CD4-positive, alpha-beta T cell (primary cell): ENCODE results near the gene AOAH. TPM values are rescaled to one million over a fixed set of nuclear protein-coding genes. Genes with fewer than 3 reads are reported as not detected.

Experiments
- ATAC-seq: fragments of 200-7000 bp; cut with Tn5 transposase; one replicate; pipeline ENCODE4 v1.10.0; 2022; ENCODE audit warnings: mild to moderate bottlenecking; ENCODE audit not compliant: poor library complexity
- CTCF ChIA-PET: fragments of 350-600 bp; sonication (Branson Sonifier 250); formaldehyde crosslinking; loops from one replicate; lab custom pipeline; 2021; ENCODE audit warnings: antibody characterized with exemption, inconsistent platforms; lab: Charles Lee
- POLR2A ChIA-PET: fragments of 350-600 bp; sonication (Branson Sonifier 250); formaldehyde crosslinking; loops from one replicate; lab custom pipeline; 2021; ENCODE audit warnings: antibody characterized with exemption, inconsistent platforms; lab: Charles Lee
- DNase-seq, 14 experiments: peaks; one replicate each; pipeline ENCODE4 v3.0.0-alpha.2; 2013 to 2020; ENCODE audit warnings: mixed read lengths in 2 of 14
- H3K27ac ChIP-seq, 2 donors: one replicate each; pipeline versions ENCODE4 v1.5.1 to v1.7.0; 2013; ENCODE audit warnings: low read length in 2 of 2, low read depth in 1 of 2, mild to moderate bottlenecking in 1 of 2
- H3K27me3 ChIP-seq, 2 experiments: 1 replicate in 1 of 2; 2 replicates in 1 of 2; pipeline versions ENCODE4 v1.6.1 to v1.7.0; 2013; ENCODE audit warnings: low read length in 2 of 2, control low read depth in 1 of 2, mild to moderate bottlenecking in 1 of 2, moderate library complexity in 1 of 2; ENCODE audit not compliant: insufficient read depth in 2 of 2, control insufficient read depth in 1 of 2
- H3K36me3 ChIP-seq: one replicate; pipeline ENCODE4 v1.6.1; 2013; ENCODE audit warnings: low read length, control low read depth; ENCODE audit not compliant: insufficient read depth
- H3K4me1 ChIP-seq: one replicate; pipeline ENCODE4 v1.6.1; 2013; ENCODE audit warnings: low read length, control low read depth; ENCODE audit not compliant: insufficient read depth
- H3K4me3 ChIP-seq: one replicate; pipeline ENCODE4 v1.5.1; 2013; ENCODE audit warnings: mild to moderate bottlenecking, low read length, moderate library complexity
- H3K9me3 ChIP-seq, 2 experiments: 1 replicate in 1 of 2; 2 replicates in 1 of 2; pipeline versions ENCODE4 v1.6.1 to v1.7.0; 2013; ENCODE audit warnings: low read length in 2 of 2, mild to moderate bottlenecking in 2 of 2, control low read depth in 1 of 2, moderate library complexity in 1 of 2; ENCODE audit not compliant: control insufficient read depth in 1 of 2, insufficient read depth in 1 of 2
- H3K27ac Mint-ChIP-seq: one replicate; pipeline ENCODE4 v1.8.0; 2020; ENCODE audit warnings: mixed read lengths
- H3K27me3 Mint-ChIP-seq: one replicate; pipeline ENCODE4 v1.8.0; 2021; ENCODE audit warnings: mixed read lengths
- H3K36me3 Mint-ChIP-seq: one replicate; pipeline ENCODE4 v1.8.0; 2021; ENCODE audit warnings: low read depth, mixed read lengths
- H3K4me1 Mint-ChIP-seq: one replicate; pipeline ENCODE4 v1.8.0; 2021; ENCODE audit warnings: low read depth, mixed read lengths
- H3K4me3 Mint-ChIP-seq: one replicate; pipeline ENCODE4 v1.8.0; 2020; ENCODE audit warnings: mild to moderate bottlenecking, mixed read lengths
- H3K9me3 Mint-ChIP-seq: one replicate; pipeline ENCODE4 v1.8.0; 2020; ENCODE audit warnings: mixed read lengths
- CTCF ChIP-seq: fragments of 200-600 bp; IDR thresholded peaks from one replicate; pipeline ENCODE4 v1.8.0; 2022; ENCODE audit warnings: antibody characterized with exemption, mild to moderate bottlenecking
- intact Hi-C, 2 experiments: fragments of 100-400 bp; cut with DNase I in 1 of 2; cut with micrococcal nuclease in 1 of 2; formaldehyde crosslinking; loops; one replicate each; pipeline versions ENCODE4 v1.15.1 to v1.9.0; 2023 to 2025; cut with DNase I, micrococcal nuclease
- total RNA-seq, 174 experiments: library from RNA in 2 of 174; stranded (reverse) in 2 of 174; gene quantifications; one replicate each; pipeline ENCODE4 v1.2.3 and lab custom pipeline; 2021 to 2026

Gene AOAH
- total RNA-seq, 2 experiments from 2014 or later = 27.5 to 30.3 TPM

GRCh38 chr7:36526863-36527548, 197.3 kb downstream of the AOAH start:
- DNase-seq = no peak
- no peaks in the 10 kb centered on the region for H3K27me3 Mint-ChIP-seq
- H3K9me3 Mint-ChIP-seq = no peaks in the 10 kb centered on the region
- no peaks in the 10 kb centered on the region for H3K4me1 ChIP-seq
- ChIA-PET POLR2A (no interaction called here), CTCF (no interaction called here)
- no peaks in the 10 kb centered on the region for H3K9me3 ChIP-seq
- no peak overlapping the region for H3K4me3 ChIP-seq
- H3K4me1 Mint-ChIP-seq = no peaks in the 10 kb centered on the region
- H3K4me3 Mint-ChIP-seq = no peak overlapping the region
- H3K36me3 Mint-ChIP-seq = peaks cover 41% of the 10 kb centered on the region
- H3K36me3 ChIP-seq = no peaks in the 10 kb centered on the region
- no peak overlapping the region for H3K27ac ChIP-seq
- intact Hi-C loops = no loop called here
- no peaks in the 10 kb centered on the region for H3K27me3 ChIP-seq
- no peak for ATAC-seq
- H3K27ac Mint-ChIP-seq = no peak overlapping the region
- no peak for TF ChIP-seq CTCF

GRCh38 chr7:36523371-36524101, 200.8 kb downstream of the AOAH start:
- no peaks in the 10 kb centered on the region for H3K4me1 ChIP-seq
- no peaks in the 10 kb centered on the region for H3K27me3 ChIP-seq
- H3K27ac ChIP-seq = no peak overlapping the region
- CTCF ChIA-PET = no interaction called here
- POLR2A ChIA-PET = no interaction called here
- H3K4me3 ChIP-seq = no peak overlapping the region
- no peaks in the 10 kb centered on the region for H3K9me3 ChIP-seq
- H3K27ac Mint-ChIP-seq = no peak overlapping the region
- peaks cover 40% of the 10 kb centered on the region for H3K36me3 Mint-ChIP-seq
- no peak overlapping the region for H3K4me3 Mint-ChIP-seq
- no peaks in the 10 kb centered on the region for H3K36me3 ChIP-seq
- intact Hi-C loops = no loop called here
- H3K9me3 Mint-ChIP-seq = no peaks in the 10 kb centered on the region
- no peak for DNase-seq
- no peak for ATAC-seq
- no peaks in the 10 kb centered on the region for H3K27me3 Mint-ChIP-seq
- no peaks in the 10 kb centered on the region for H3K4me1 Mint-ChIP-seq
- TF ChIP-seq CTCF = no peak

- Mint-ChIP-seq H3K27me3 (no peaks in the 10 kb centered on the region), H3K4me1 (no peaks in the 10 kb centered on the region), H3K27ac (no peak overlapping the region), H3K36me3 (peaks cover 32% of the 10 kb centered on the region), H3K9me3 (no peaks in the 10 kb centered on the region), H3K4me3 (no peak overlapping the region)
- intact Hi-C loops = no loop called here
- DNase-seq = no peak
- Histone ChIP-seq H3K4me3 (no peak overlapping the region), H3K27me3 (no peaks in the 10 kb centered on the region), H3K36me3 (no peaks in the 10 kb centered on the region), H3K4me1 (no peaks in the 10 kb centered on the region), H3K9me3 (no peaks in the 10 kb centered on the region), H3K27ac (no peak overlapping the region)
- no peak for TF ChIP-seq CTCF
- no peak for ATAC-seq
- POLR2A ChIA-PET = no interaction called here
- CTCF ChIA-PET = no interaction called here
Observed at GRCh38 chr7:36522453-36523007, 201.8 kb downstream of the AOAH start.
